ENCODE data around the gene PI4KA. TPM values are rescaled to one million over a fixed set of nuclear protein-coding genes. Genes with fewer than 3 reads are reported as not detected.
A peak's percentile ranks its signal among the peaks of the same experiment; 100 is the strongest.
"Not testable (repeated sequence)": the region's sequence is repeated elsewhere in the genome, so short reads cannot be mapped to it uniquely, and the experiment has no call there.

PI4KA gene
- polyA plus RNA-seq, 3 donors: 56.5 to 58.7 (median 57.4) TPM

- no peak for DNase-seq (ENCODE audit: low read depth in 3 of 3, low spot score in 2 of 3)
Measured at GRCh38 chr22:20752104-20752741, 106.4 kb downstream of the PI4KA start.

GRCh38 chr22:20751185-20751851 is 107.3 kb downstream of the PI4KA start:
- no peak for DNase-seq (ENCODE audit: low read depth in 3 of 3, low spot score in 2 of 3)

- peak in 1 of 3 donors; percentile 8 for DNase-seq (ENCODE audit: low read depth in 3 of 3, low spot score in 2 of 3)
Measured at GRCh38 chr22:20750461-20751184, 108.0 kb downstream of the PI4KA start.

- no peak for DNase-seq (ENCODE audit: low read depth in 3 of 3, low spot score in 2 of 3)
Measured at GRCh38 chr22:20749453-20749852, 109.2 kb downstream of the PI4KA start.

GRCh38 chr22:20748731-20749428 is 109.7 kb downstream of the PI4KA start:
- no peak for DNase-seq (ENCODE audit: low read depth in 3 of 3, low spot score in 2 of 3)

DNA sequence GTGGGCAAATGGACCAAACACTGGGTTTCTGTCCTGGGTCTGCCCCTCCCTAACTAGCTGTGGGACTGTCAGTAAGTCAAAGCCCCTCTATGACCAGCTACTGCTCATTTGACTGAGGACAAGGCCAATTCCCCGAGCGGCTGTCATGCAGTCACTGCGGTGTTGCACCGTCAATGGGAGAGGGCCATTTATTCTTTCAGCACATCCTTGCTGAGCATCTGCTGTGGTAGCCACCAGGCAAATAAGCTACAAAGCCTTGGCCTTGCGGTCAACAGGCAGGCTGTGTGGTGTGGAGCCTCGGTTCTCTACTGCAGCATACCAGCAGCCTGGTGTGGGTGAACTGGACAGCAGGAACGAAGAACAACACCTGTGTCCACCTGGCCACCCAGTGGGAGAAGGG is 110.5 kb downstream of the PI4KA start:
- DNase-seq (ENCODE audit: low read depth in 3 of 3, low spot score in 2 of 3): no peak

GRCh38 chr22:20747223-20747622 is 111.4 kb downstream of the PI4KA start:
- DNase-seq (ENCODE audit: low read depth in 3 of 3, low spot score in 2 of 3): no peak

DNA sequence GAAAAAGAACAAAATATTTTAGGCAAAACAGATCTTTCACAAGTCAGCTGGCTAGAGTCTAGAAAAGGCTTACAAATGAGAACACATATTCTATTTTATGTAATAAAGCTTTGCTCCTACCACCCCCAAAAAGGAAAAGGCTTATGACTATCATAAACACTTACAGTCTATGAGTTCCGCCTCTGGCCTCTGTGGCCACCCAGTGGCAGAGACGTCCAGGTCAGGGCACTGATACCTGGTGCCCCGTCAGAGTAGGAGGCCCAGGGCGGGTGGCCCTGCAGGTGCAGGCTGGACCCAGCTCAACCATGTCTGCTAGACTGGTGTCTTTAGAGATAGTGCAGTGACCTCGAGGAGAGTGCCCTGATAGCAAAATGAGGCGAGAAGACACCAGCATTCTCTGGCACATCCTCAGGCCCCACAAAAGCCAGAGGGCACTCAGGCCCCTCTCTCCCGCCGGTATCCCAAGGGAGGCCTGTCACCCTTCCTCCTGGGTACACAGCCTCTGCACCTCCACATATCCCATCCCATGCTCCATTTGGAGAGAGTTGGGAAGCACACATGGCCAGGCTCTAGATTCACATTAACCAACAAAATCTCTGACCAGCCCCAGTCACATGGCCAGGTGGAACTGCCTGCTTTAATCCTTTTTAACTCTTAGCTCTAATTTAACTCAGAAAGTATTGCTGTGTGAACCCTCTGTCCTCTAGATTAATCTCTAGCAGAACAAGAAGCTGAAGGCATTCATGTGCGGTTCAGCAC is 112.0 kb downstream of the PI4KA start:
- no peak for DNase-seq (ENCODE audit: low read depth in 3 of 3, low spot score in 2 of 3)

GRCh38 chr22:20745119-20745518 is 113.5 kb downstream of the PI4KA start:
- DNase-seq (ENCODE audit: low read depth in 3 of 3, low spot score in 2 of 3): no peak

- no peak for DNase-seq (ENCODE audit: low read depth in 3 of 3, low spot score in 2 of 3)
Measured at GRCh38 chr22:20744456-20744855, 114.2 kb downstream of the PI4KA start.

- DNase-seq (ENCODE audit: low read depth in 3 of 3, low spot score in 2 of 3): no peak
Measured at GRCh38 chr22:20742764-20743163, 115.8 kb downstream of the PI4KA start.

- peak in 1 of 3 donors; percentile 7 for DNase-seq (ENCODE audit: low read depth in 3 of 3, low spot score in 2 of 3)
Measured at GRCh38 chr22:20741634-20742581, 116.7 kb downstream of the PI4KA start.

- no peak for DNase-seq (ENCODE audit: low read depth in 3 of 3, low spot score in 2 of 3)
Measured at GRCh38 chr22:20741008-20741633, 117.5 kb downstream of the PI4KA start.

- no peak for DNase-seq (ENCODE audit: low read depth in 3 of 3, low spot score in 2 of 3)
Measured at GRCh38 chr22:20740222-20740951, 118.2 kb downstream of the PI4KA start.

GRCh38 chr22:20738394-20739089 is 120.1 kb downstream of the PI4KA start:
- DNase-seq (ENCODE audit: low read depth in 3 of 3, low spot score in 2 of 3): no peak

DNA sequence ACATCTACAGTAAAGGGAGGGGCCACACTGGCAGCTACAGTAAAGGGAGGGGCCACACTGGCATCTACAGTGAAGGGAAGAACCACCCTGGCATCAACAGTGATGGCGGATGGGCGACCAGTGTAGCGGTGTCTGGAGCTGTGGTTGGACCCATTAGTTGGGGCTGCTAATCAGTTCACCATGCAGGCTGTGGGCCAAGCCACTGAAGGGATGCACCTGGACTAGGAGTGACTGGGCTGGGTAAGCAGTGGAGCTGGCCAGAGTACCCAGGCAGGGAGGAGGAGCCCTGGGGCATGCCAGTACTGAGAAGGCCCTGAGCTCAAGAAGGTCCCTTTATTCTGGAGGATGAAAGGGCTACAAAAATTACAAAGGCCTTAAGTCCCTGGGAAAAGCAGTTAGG is 121.7 kb downstream of the PI4KA start:
- DNase-seq (ENCODE audit: low read depth in 3 of 3, low spot score in 2 of 3): not testable (repeated sequence)

DNA sequence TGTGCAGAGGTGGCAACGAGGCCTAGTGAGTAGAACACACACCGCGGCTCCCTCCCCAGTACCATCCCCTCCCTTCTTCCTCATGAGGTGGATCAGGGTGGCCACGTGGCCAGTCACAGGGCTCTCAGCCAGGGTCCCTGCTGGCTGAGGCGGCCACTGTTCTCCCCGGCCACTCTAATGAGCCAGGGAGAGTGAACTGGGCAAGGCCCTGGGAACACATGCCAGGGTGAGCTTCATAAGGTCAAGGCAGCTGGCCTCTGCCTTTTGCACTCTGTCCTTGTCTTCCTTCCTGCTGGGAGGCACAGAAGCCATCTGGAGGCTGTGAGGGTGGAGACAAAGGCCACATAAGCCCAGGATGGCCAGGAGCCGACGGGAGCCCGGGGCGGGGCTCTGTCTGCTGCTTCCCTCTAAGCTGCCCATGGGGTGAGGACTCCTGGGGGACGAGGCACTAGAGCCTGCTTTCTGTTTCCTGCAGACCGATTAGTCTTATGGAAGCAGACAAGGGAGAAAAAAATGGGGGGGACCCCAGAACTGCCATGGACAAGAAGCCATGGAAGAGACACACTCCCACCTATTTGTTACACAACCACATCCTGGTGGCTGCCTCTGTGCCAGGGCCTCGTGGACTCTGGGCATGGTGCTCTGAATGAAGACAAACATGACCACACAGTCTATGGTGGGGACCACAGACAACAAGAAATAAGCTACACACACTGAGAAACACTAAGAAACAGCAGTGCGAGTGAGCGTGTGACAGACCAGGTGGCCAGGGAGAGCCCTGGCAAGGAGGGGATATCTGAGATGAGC is 123.1 kb downstream of the PI4KA start:
- DNase-seq (ENCODE audit: low read depth in 3 of 3, low spot score in 2 of 3): not testable (repeated sequence)

All from right renal cortex interstitium (tissue), 3 donors.